HEK293T (cell line): Measurements from ENCODE around the gene ATF6B.

Experiments
- CTCF ChIA-PET: fragments of 350-600 bp; formaldehyde crosslinking; extraction: SDS; loops from one replicate; lab custom pipeline; 2021; ENCODE audit warnings: antibody characterized with exemption, inconsistent platforms; lab: Yijun Ruan, JAX
- POLR2A ChIA-PET: fragments of 350-600 bp; formaldehyde crosslinking; extraction: SDS; loops from one replicate; lab custom pipeline; 2020; ENCODE audit warnings: antibody characterized with exemption, inconsistent platforms; lab: Yijun Ruan, JAX
- DNase-seq: peaks from one replicate; pipeline ENCODE4 v3.0.0; 2012; ENCODE audit warnings: mixed read lengths; ENCODE audit errors: extremely low spot score
- ARNT ChIP-seq: fragments of 450-650 bp; IDR thresholded peaks from 2 replicates; pipeline ENCODE4 v1.6.1; 2017; ENCODE audit warnings: mild to moderate bottlenecking
- BHLHE40 ChIP-seq: fragments of 450-650 bp; IDR thresholded peaks from 2 replicates; pipeline ENCODE4 v1.6.1; 2016; ENCODE audit warnings: mild to moderate bottlenecking, moderate library complexity, borderline replicate concordance
- CTBP1 ChIP-seq: fragments of 450-650 bp; IDR thresholded peaks from 2 replicates; pipeline ENCODE4 v1.6.1; 2016; ENCODE audit warnings: borderline replicate concordance
- ELF4 ChIP-seq: fragments of 450-650 bp; IDR thresholded peaks from 2 replicates; pipeline ENCODE4 v1.6.1; 2017; ENCODE audit warnings: antibody characterized with exemption
- FOXA1 ChIP-seq: fragments of 450-650 bp; IDR thresholded peaks from 2 replicates; pipeline ENCODE4 v1.6.1; 2016; ENCODE audit warnings: mild to moderate bottlenecking
- FOXK2 ChIP-seq: fragments of 450-650 bp; IDR thresholded peaks from 2 replicates; pipeline ENCODE4 v1.6.1; 2016; ENCODE audit warnings: mild to moderate bottlenecking
- FOXM1 ChIP-seq: fragments of 450-650 bp; IDR thresholded peaks from 2 replicates; pipeline ENCODE4 v1.6.1; 2017; ENCODE audit warnings: mild to moderate bottlenecking, borderline replicate concordance
- HDGF ChIP-seq: fragments of 450-650 bp; IDR thresholded peaks from 2 replicates; pipeline ENCODE4 v1.6.1; 2017; ENCODE audit warnings: antibody characterized with exemption, borderline replicate concordance
- L3MBTL2 ChIP-seq: fragments of 450-650 bp; conservative IDR thresholded peaks from 2 replicates; pipeline ENCODE4 v1.6.1; 2016; ENCODE audit warnings: mild to moderate bottlenecking
- LEF1 ChIP-seq: fragments of 450-650 bp; IDR thresholded peaks from 2 replicates; pipeline ENCODE4 v1.6.1; 2017; ENCODE audit warnings: mild to moderate bottlenecking, borderline replicate concordance
- NFRKB ChIP-seq: fragments of 450-650 bp; IDR thresholded peaks from 2 replicates; pipeline ENCODE4 v1.6.1; 2016; ENCODE audit warnings: mild to moderate bottlenecking, moderate library complexity
- SP1 ChIP-seq: fragments of 450-650 bp; IDR thresholded peaks from 2 replicates; pipeline ENCODE4 v1.6.1; 2017
- SUZ12 ChIP-seq: fragments of 450-650 bp; IDR thresholded peaks from 2 replicates; pipeline ENCODE4 v1.6.1; 2016; ENCODE audit warnings: mild to moderate bottlenecking
- TARDBP ChIP-seq: fragments of 450-650 bp; IDR thresholded peaks from 2 replicates; pipeline ENCODE4 v1.6.1; 2016
- ZNF384 ChIP-seq: fragments of 450-650 bp; IDR thresholded peaks from 2 replicates; pipeline ENCODE4 v1.6.1; 2016
- TF ChIP-seq, protein P1 (sequence below): fragments of 450-650 bp; IDR thresholded peaks from 2 replicates; pipeline ENCODE4 v1.6.1; 2016

The ATF6B gene

DNA sequence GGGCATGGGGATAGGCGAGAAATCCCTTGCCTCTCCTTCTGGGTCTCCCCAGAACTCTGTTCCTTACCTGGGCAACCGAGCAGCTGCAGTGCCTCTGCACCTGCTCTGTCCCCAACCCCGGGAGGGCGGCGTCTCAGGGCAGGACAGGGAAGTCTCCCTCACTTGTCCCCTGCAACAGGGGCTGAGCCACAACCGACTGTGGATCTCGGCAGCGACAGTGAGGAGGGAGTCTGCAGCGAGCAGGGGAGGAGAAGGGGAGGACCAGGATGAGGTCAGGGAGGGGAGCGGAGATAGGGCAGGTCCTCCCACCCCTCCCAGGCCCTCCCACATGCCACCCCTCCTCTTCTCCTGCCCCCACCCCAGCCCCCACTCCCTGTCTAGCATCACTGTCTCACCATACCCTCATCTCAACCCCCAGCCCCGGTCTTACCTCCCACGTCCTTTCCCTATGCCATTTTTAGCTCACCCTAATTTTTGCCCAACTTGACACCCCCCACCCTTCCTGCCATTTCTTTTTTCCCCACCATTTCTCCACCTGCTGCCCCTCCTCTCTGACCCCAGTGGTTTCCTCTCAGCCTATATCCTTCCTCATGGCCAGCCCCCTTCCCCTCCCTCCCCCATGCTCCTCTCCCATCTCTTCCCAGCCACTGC is 18.8 kb downstream of the ATF6B start, which contains the start of gene TNXB:
TNXB (minus strand) TSS at position 225 of the 651 bp plus-strand sequence. CDS start 11,140 bp downstream, outside the sequence.
- ChIA-PET POLR2A (interaction anchor here (1.4 kb wide), 1 partner anchor 19 kb away, joined by 7 read pairs; the partner anchor contains the start of gene ATF6B), CTCF (interaction anchor here (2.6 kb wide), 1 partner anchor 9 kb away, joined by 14 read pairs; no protein-coding TSS in a partner anchor)
- DNase-seq, result no peak
- TF ChIP-seq SUZ12 (no peak), TARDBP (no peak), SP1 (no peak), ELF4 (no peak), HDGF (no peak), NFRKB (no peak), FOXK2 (no peak), ZNF384 (no peak), ARNT (no peak), CTBP1 (no peak), FOXM1 (no peak), FOXA1 (no peak), BHLHE40 (no peak), LEF1 (no peak), L3MBTL2 (no peak)
- TF ChIP-seq, protein P1, sequence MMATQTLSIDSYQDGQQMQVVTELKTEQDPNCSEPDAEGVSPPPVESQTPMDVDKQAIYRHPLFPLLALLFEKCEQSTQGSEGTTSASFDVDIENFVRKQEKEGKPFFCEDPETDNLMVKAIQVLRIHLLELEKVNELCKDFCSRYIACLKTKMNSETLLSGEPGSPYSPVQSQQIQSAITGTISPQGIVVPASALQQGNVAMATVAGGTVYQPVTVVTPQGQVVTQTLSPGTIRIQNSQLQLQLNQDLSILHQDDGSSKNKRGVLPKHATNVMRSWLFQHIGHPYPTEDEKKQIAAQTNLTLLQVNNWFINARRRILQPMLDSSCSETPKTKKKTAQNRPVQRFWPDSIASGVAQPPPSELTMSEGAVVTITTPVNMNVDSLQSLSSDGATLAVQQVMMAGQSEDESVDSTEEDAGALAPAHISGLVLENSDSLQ, result no peak

DNA sequence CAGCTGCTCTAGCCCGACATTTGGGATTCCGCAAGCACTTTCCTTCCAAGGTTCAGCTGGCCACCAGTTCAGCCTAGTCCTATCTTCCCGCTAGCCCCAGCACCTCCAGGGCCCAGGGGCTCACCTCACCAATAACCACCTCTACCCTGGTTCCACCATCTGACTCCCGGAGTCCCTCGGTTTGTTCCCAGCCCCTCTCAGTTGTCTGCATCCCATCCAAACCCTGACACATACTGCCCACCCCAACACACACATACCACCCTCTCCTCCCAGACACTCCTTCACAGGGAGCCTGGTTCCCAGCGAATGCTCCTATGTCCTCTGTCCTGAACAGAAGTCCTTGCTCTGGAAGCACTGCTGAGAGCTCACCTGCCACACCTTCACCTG is 19.3 kb downstream of the ATF6B start:
- no peak for DNase-seq
- ChIA-PET CTCF (interaction anchor here (2.6 kb wide), 1 partner anchor 10 kb away, joined by 14 read pairs; no protein-coding TSS in a partner anchor), POLR2A (no interaction called here)
- TF ChIP-seq SUZ12 (no peak), FOXK2 (no peak), FOXA1 (no peak), FOXM1 (no peak), L3MBTL2 (no peak), LEF1 (no peak), TARDBP (no peak), SP1 (no peak), CTBP1 (no peak), ELF4 (no peak), NFRKB (no peak), ZNF384 (no peak), ARNT (no peak), BHLHE40 (no peak)
- TF ChIP-seq, protein P1, result no peak

DNA sequence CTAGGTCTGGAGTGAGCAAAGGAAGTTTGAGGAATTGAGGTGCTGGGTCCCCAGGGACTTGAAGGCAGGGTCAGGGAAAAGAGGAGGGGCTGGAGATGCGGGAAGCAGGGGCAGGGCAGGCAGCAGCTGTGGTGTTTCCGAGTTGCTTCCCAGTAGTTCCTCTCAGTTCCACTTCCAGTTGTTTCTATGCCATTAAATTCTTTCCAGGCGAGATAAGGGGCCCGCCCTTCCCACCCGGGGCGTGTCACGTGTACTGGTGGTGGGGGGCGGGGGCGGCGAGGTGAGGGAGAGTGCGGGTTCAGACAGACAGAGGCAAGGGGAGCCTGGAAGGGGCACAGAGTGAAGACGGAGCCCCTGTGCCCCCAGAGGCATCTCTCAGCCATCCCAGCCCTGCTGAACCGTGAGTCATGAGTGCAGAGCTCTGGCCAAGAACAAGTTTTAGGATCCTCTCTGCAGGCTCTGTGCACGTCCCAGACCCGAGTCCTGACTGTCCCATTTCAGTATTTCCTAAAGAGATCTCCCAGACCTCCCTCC is 19.9 kb downstream of the ATF6B start:
- ChIA-PET POLR2A (no interaction called here), CTCF (interaction anchor here (2.6 kb wide), 1 partner anchor 10 kb away, joined by 14 read pairs; no protein-coding TSS in a partner anchor)
- peak; percentile 31 for DNase-seq
- no peak for TF ChIP-seq BHLHE40
- no peak for TF ChIP-seq ARNT
- no peak for TF ChIP-seq FOXA1
- TF ChIP-seq HDGF, result no peak
- TF ChIP-seq, protein P1, result no peak
- TF ChIP-seq NFRKB, result no peak
- no peak for TF ChIP-seq FOXM1
- TF ChIP-seq FOXK2, result no peak
- TF ChIP-seq TARDBP, result no peak
- TF ChIP-seq CTBP1, result no peak
- TF ChIP-seq SUZ12, result no peak
- TF ChIP-seq ELF4, result no peak
- TF ChIP-seq SP1, result no peak
- no peak for TF ChIP-seq ZNF384

DNA sequence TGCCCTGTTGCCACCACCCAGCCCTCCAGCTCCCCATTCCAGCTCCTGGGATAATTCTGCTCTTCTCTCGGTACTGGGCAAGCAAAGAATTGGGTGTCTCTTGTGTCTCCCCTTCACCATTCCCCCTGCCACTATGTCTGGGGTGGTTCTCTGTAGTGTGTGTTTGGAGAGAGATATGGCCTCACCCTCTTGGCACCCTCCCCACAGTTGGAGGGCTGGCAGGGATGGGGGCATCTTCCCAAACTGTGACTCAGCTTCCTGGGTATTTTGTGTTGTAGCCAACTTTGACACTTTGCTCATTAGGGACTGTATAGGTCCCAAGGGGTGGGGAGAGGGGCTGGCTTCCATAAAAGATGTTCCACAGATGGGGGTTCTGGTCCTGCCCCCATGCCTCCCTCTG is 20.6 kb downstream of the ATF6B start:
- no peak for DNase-seq
- ChIA-PET CTCF (interaction anchor here (0.9 to 1.0 kb wide), 2 partner anchors 10 to 19 kb away, joined by 4 read pairs; no protein-coding TSS in a partner anchor), POLR2A (no interaction called here)
- TF ChIP-seq TARDBP (no peak), ZNF384 (no peak), FOXA1 (no peak), NFRKB (no peak), SP1 (no peak), SUZ12 (no peak), CTBP1 (no peak), L3MBTL2 (no peak)
- TF ChIP-seq, protein P1, result no peak

DNA sequence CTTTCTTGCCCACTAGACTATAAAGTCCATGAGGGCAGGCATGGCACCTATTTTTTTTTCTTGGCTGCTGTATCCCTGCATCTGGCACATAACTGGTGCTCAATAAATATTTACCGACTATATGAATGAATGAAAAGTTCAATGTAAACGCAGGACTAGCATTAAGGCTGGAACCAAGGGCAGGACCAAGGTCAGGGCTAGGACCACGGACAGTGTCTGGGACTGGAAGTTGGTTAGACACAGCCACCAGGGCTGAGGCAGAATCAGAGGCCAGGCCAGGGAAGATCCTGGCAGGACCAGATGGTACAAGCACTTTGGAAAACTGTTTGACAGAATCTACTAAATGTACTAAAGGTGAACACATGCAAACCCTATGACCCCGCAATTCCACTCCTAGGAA is 22.6 kb downstream of the ATF6B start:
- ChIA-PET CTCF (no interaction called here), POLR2A (no interaction called here)
- no peak for DNase-seq
- TF ChIP-seq BHLHE40 (no peak), NFRKB (no peak), ZNF384 (no peak), FOXA1 (no peak), SP1 (no peak), L3MBTL2 (no peak), ARNT (no peak), FOXM1 (no peak), CTBP1 (no peak), FOXK2 (no peak), LEF1 (no peak), HDGF (no peak), TARDBP (no peak), SUZ12 (no peak), ELF4 (no peak)
- TF ChIP-seq, protein P1, result no peak
